ENCODE results near the gene TMEM259. TPM values are rescaled to one million over a fixed set of nuclear protein-coding genes. Genes with fewer than 3 reads are reported as not detected.

The TMEM259 gene
- total and polyA plus RNA-seq, 2 of the 13 experiments (the other 11 are each of a cell fraction or from before 2014, with no cell fraction given): 64.7 to 164 TPM

- TF ChIP-seq, protein P1, sequence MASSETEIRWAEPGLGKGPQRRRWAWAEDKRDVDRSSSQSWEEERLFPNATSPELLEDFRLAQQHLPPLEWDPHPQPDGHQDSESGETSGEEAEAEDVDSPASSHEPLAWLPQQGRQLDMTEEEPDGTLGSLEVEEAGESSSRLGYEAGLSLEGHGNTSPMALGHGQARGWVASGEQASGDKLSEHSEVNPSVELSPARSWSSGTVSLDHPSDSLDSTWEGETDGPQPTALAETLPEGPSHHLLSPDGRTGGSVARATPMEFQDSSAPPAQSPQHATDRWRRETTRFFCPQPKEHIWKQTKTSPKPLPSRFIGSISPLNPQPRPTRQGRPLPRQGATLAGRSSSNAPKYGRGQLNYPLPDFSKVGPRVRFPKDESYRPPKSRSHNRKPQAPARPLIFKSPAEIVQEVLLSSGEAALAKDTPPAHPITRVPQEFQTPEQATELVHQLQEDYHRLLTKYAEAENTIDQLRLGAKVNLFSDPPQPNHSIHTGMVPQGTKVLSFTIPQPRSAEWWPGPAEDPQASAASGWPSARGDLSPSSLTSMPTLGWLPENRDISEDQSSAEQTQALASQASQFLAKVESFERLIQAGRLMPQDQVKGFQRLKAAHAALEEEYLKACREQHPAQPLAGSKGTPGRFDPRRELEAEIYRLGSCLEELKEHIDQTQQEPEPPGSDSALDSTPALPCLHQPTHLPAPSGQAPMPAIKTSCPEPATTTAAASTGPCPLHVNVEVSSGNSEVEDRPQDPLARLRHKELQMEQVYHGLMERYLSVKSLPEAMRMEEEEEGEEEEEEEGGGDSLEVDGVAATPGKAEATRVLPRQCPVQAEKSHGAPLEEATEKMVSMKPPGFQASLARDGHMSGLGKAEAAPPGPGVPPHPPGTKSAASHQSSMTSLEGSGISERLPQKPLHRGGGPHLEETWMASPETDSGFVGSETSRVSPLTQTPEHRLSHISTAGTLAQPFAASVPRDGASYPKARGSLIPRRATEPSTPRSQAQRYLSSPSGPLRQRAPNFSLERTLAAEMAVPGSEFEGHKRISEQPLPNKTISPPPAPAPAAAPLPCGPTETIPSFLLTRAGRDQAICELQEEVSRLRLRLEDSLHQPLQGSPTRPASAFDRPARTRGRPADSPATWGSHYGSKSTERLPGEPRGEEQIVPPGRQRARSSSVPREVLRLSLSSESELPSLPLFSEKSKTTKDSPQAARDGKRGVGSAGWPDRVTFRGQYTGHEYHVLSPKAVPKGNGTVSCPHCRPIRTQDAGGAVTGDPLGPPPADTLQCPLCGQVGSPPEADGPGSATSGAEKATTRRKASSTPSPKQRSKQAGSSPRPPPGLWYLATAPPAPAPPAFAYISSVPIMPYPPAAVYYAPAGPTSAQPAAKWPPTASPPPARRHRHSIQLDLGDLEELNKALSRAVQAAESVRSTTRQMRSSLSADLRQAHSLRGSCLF (CRISPR knock-in tag; IDR thresholded peaks at IDR 0.05; ENCODE audit: borderline replicate concordance): no peak
- TF ChIP-seq ZBTB2 (CRISPR knock-in tag; IDR thresholded peaks at IDR 0.05; ENCODE audit: low read depth): no peak
- no peak for TF ChIP-seq TIGD3 (CRISPR knock-in tag; IDR thresholded peaks at IDR 0.05; ENCODE audit: borderline replicate concordance)
- no peak for TF ChIP-seq TCF7L2 (IDR thresholded peaks at IDR 0.05; ENCODE audit: low read depth, low read length)
- TF ChIP-seq BHLHE40 (IDR thresholded peaks at IDR 0.05; ENCODE audit: low read length): no peak
- no peak for TF ChIP-seq ELK4 (CRISPR knock-in tag; IDR thresholded peaks at IDR 0.05; ENCODE audit: borderline replicate concordance)
- no peak for TF ChIP-seq HMG20B (CRISPR knock-in tag; conservative IDR thresholded peaks at IDR 0.05)
- TF ChIP-seq BRCA1 (CRISPR knock-in tag; IDR thresholded peaks at IDR 0.05): 0 out of 2 replicates have a peak, but pooled peaks have one; percentile 35
- TF ChIP-seq ESRRA (CRISPR knock-in tag; IDR thresholded peaks at IDR 0.05; ENCODE audit: low read depth): 0 out of 2 replicates have a peak, but pooled peaks have one; percentile 36
- TF ChIP-seq ZNF17 (CRISPR knock-in tag; IDR thresholded peaks at IDR 0.05): no peak
- TF ChIP-seq NCOA2 (CRISPR knock-in tag; IDR thresholded peaks at IDR 0.05): peak; percentile 30; the same call in 1 of the 2 replicates
- no peak for TF ChIP-seq NFE2L1 (CRISPR knock-in tag; IDR thresholded peaks at IDR 0.05; ENCODE audit: borderline replicate concordance)
- TF ChIP-seq, protein P2, sequence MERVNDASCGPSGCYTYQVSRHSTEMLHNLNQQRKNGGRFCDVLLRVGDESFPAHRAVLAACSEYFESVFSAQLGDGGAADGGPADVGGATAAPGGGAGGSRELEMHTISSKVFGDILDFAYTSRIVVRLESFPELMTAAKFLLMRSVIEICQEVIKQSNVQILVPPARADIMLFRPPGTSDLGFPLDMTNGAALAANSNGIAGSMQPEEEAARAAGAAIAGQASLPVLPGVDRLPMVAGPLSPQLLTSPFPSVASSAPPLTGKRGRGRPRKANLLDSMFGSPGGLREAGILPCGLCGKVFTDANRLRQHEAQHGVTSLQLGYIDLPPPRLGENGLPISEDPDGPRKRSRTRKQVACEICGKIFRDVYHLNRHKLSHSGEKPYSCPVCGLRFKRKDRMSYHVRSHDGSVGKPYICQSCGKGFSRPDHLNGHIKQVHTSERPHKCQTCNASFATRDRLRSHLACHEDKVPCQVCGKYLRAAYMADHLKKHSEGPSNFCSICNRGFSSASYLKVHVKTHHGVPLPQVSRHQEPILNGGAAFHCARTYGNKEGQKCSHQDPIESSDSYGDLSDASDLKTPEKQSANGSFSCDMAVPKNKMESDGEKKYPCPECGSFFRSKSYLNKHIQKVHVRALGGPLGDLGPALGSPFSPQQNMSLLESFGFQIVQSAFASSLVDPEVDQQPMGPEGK (CRISPR knock-in tag; IDR thresholded peaks at IDR 0.05): peak; percentile 95
- TF ChIP-seq FOXM1 (CRISPR knock-in tag; IDR thresholded peaks at IDR 0.05): no peak
These were observed 7.4 kb upstream of the TMEM259 start (continued) for GRCh38 chr19:1028062-1028926.

Data from HepG2 (cell line).